ENCODE results near the gene PRSS21. TPM values are rescaled to one million over a fixed set of nuclear protein-coding genes. Genes with fewer than 3 reads are reported as not detected.

The PRSS21 gene
- total RNA-seq, 1 donor from 2014 or later: not detected

GRCh38 chr16:2867987-2868789, 51.2 kb downstream of the PRSS21 start:
- peak; percentile 93 for DNase-seq

Small RNA genes within 50 kb of the gene (small RNA-seq; reads per million reads assigned to genes)
- gene SNORA3C: not detected

Other genes with a start within 250 kb of the PRSS21 start
- gene KCTD5, start 134.7 kb upstream of the PRSS21 start, total RNA-seq: 20.9 TPM
- gene PRSS27, start 97.0 kb upstream of the PRSS21 start, total RNA-seq: 1.6 TPM
- 41.0 TPM for gene SRRM2, start 64.6 kb upstream of the PRSS21 start, total RNA-seq
- 84.1 TPM for gene ELOB, start 40.0 kb upstream of the PRSS21 start, total RNA-seq
- not detected for gene PRSS33, start 29.7 kb upstream of the PRSS21 start, total RNA-seq
- gene PRSS41, start 18.8 kb upstream of the PRSS21 start, total RNA-seq: not detected
- gene ZG16B, start 13.1 kb downstream of the PRSS21 start, total RNA-seq: 0.47 TPM
- gene PRSS22, start 40.9 kb downstream of the PRSS21 start, total RNA-seq: not detected
- 43.8 TPM for gene FLYWCH2, start 66.0 kb downstream of the PRSS21 start, total RNA-seq
- 20.7 TPM for gene FLYWCH1, start 94.7 kb downstream of the PRSS21 start, total RNA-seq
- gene KREMEN2, start 147.0 kb downstream of the PRSS21 start, total RNA-seq: not detected
- gene PAQR4, start 152.1 kb downstream of the PRSS21 start, total RNA-seq: 19.7 TPM
- gene PKMYT1, start 163.2 kb downstream of the PRSS21 start, total RNA-seq: 3.0 TPM
- not detected for gene CLDN9, start 195.7 kb downstream of the PRSS21 start, total RNA-seq
- gene CLDN6, start 200.9 kb downstream of the PRSS21 start, total RNA-seq: not detected
- 2.0 TPM for gene TNFRSF12A, start 203.1 kb downstream of the PRSS21 start, total RNA-seq
- gene HCFC1R1, start 206.7 kb downstream of the PRSS21 start, total RNA-seq: 15.1 TPM
- gene THOC6, start 206.8 kb downstream of the PRSS21 start, total RNA-seq: 5.8 TPM
- gene BICDL2, start 219.7 kb downstream of the PRSS21 start, total RNA-seq: not detected
- gene MMP25, start 229.3 kb downstream of the PRSS21 start, total RNA-seq: 0.62 TPM
- gene IL32, start 248.4 kb downstream of the PRSS21 start, total RNA-seq: 1.1 TPM